Nephron progenitor cell (in vitro differentiated cells): ENCODE results near the gene KCNIP3.

Experiments
- DNase-seq: peaks from one replicate; pipeline ENCODE4 v3.0.0; 2021
- H3K27ac Mint-ChIP-seq: 2 replicates; pipeline ENCODE4 v1.8.0; 2021; ENCODE audit warnings: mild to moderate bottlenecking, moderate library complexity, mixed read lengths
- H3K27me3 Mint-ChIP-seq: 2 replicates; pipeline ENCODE4 v1.8.0; 2021; ENCODE audit warnings: mild to moderate bottlenecking, low read depth, mixed read lengths; ENCODE audit not compliant: poor library complexity
- H3K36me3 Mint-ChIP-seq: 2 replicates; pipeline ENCODE4 v1.8.0; 2021; ENCODE audit warnings: low read depth, mixed read lengths
- H3K4me1 Mint-ChIP-seq: 2 replicates; pipeline ENCODE4 v1.8.0; 2021; ENCODE audit warnings: mixed read lengths
- H3K4me3 Mint-ChIP-seq: 2 replicates; pipeline ENCODE4 v1.8.0; 2021; ENCODE audit warnings: mild to moderate bottlenecking, moderate library complexity, mixed read lengths
- H3K9me3 Mint-ChIP-seq: 2 replicates; pipeline ENCODE4 v1.8.0; 2021; ENCODE audit warnings: mild to moderate bottlenecking, moderate library complexity, mixed read lengths
- CTCF ChIP-seq: fragments of 200-600 bp; sonication (generic); IDR thresholded peaks from 2 replicates; pipeline ENCODE4 v1.5.0; 2021; ENCODE audit warnings: antibody characterized with exemption

KCNIP3 gene

DNA sequence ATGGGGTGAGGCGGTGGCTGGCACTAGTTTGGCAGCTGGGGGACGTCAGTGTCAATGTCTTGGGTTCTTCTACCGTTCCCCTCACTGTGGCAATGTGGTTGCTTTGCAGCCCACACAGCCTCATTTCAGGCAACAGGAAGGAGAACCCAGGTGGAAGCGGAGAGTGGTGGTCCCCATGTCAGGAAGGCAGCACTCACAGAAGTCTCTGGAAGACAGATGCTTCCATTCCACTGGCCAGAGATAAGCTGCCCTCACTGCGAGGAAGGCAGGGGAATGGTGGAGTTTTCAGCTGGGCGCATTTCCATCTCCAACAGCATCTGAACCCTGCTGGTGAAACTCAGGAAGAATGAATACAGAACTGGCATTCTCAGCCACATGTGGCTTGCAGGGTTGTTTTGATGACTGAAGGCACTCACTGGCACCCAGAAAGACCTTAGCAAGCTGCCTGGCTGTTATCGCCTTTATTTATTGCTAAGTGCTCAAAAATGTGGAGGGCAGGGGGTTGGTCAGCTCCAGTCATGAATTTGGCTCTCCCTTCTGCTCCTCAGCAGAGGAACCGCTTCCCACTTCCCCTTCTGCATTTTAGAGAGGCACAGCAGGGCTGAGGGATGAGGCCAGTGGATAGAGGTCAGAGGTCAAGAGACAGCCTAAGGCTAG, 19.4 kb downstream of the KCNIP3 start:
- peaks cover 46% of the 10 kb centered on the region for H3K4me1 Mint-ChIP-seq
- peak overlapping the region; percentile 23 for H3K4me3 Mint-ChIP-seq
- no peak for DNase-seq
- peak overlapping the region; percentile 58 for H3K27ac Mint-ChIP-seq
- peaks cover 3% of the 10 kb centered on the region for H3K9me3 Mint-ChIP-seq
- no peaks in the 10 kb centered on the region for H3K36me3 Mint-ChIP-seq
- H3K27me3 Mint-ChIP-seq, result peaks cover 2% of the 10 kb centered on the region
- TF ChIP-seq CTCF, result no peak

DNA sequence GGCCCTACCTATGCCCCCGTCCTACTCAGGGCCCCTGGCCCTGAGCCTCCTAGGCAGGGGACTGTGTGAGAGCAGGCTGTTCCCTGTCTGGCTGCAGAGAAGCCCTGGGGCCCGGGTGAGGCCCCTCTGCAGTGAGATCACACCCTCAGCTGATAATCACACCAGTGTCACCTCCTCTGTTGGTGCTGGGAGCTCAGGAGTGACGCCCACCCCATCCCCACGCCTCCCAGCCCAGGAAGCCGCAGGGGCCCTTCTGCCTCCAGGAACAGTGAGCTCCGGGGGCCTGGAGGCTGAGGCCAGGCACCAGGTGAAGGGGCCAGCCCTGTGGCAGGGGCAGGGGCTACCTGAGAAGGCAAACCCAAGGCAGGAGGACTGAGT, 20.0 kb downstream of the KCNIP3 start:
- Mint-ChIP-seq H3K36me3 (no peaks in the 10 kb centered on the region), H3K9me3 (peaks cover 3% of the 10 kb centered on the region), H3K27me3 (peaks cover 2% of the 10 kb centered on the region), H3K4me3 (no peak overlapping the region), H3K27ac (no peak overlapping the region), H3K4me1 (peaks cover 48% of the 10 kb centered on the region)
- no peak for DNase-seq
- TF ChIP-seq CTCF, result no peak

- peaks cover 48% of the 10 kb centered on the region for H3K4me1 Mint-ChIP-seq
- H3K4me3 Mint-ChIP-seq, result no peak overlapping the region
- no peak overlapping the region for H3K27ac Mint-ChIP-seq
- no peaks in the 10 kb centered on the region for H3K36me3 Mint-ChIP-seq
- DNase-seq, result no peak
- H3K27me3 Mint-ChIP-seq, result peaks cover 2% of the 10 kb centered on the region
- H3K9me3 Mint-ChIP-seq, result peaks cover 3% of the 10 kb centered on the region
- no peak for TF ChIP-seq CTCF
Measured at GRCh38 chr2:95317665-95318425, 20.7 kb downstream of the KCNIP3 start.

DNA sequence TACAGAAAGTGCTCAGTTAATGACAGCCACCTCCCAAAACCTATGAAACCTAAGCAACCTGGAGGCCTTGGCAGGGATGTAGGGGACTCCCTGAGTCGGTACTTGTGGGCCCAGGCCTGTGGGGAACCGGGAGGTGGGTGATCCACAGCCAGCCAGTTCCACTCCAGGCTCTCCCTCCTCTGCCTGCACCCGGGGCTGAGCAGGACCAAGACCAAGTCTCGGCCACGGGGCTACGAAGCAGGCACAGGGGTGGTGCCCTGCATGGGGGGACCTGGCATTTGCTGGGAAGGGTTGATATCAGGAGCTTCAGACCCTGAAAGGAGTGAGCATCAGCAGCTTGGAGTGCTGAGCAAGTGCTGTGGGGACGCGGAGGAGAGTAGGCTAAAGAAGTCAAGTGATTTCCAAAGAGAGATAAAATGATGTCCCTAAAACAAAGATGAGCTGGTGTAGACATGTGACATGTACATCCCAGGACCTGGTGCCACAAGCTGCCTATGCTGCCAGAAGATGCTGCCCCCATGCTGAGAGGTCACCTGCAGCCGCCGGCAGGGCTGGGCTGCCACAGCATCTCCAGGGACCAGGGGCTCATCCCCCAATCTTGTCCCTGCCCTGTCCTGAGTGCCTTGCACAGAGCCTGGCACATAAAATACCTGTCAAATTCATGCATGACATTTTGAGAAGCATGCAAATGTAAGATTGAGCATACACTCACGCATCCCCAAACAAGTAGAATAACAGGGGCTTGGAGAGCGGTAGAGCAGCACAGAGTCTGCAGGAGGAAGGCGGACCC, 21.5 kb downstream of the KCNIP3 start:
- TF ChIP-seq CTCF, result no peak
- Mint-ChIP-seq H3K9me3 (peaks cover 3% of the 10 kb centered on the region), H3K27me3 (peaks cover 2% of the 10 kb centered on the region)

DNA sequence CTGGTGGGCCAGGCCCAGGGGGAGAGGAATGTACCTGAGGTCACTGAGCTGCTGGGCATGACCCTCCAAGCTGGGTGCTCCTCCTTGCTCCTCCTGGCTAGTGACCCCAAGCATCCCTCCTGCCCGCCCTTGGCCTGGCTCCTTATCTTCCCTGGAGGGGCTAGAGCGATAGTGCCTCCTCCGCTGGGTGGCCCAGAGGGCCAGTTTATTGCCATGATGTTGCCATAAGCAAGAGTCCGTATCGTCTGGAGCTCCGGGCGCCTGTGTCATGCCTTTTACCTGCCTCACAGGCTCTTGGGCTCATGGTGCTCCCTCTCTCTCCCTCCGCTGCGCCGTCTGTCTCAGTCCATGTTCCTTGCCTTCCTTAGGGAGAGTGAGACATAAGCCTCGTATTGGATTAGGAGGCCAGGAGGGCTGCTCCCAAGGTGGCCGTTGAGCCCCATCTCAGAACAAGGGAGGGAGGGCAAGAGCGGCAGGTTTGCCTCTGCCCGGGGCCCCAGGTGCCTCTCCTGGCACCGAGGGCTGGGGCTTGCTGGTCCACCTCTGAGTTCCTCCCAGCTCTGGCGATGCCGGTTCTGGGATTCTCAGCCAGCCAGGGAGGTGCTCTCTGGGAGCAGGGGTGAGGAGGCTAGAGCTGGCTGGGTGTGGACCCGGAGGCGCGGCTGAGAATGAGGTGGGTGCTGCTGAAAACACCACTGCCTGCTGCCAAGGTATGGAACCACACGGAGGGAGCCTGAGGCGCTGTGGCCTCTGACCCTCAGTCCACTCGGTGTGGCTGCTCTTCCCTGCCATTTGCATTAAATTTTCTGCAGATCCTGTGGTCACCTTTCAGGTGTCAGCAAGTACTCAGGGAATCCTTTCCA, 22.6 kb downstream of the KCNIP3 start:
- H3K4me1 Mint-ChIP-seq, result peaks cover 38% of the 10 kb centered on the region
- H3K27ac Mint-ChIP-seq, result peak overlapping the region; percentile 48
- no peaks in the 10 kb centered on the region for H3K9me3 Mint-ChIP-seq

More for the DNA sequence above, 21.5 kb downstream of the KCNIP3 start:
- Mint-ChIP-seq H3K36me3 (no peaks in the 10 kb centered on the region), H3K4me3 (no peak overlapping the region), H3K27ac (no peak overlapping the region), H3K4me1 (peaks cover 47% of the 10 kb centered on the region)
- no peak for DNase-seq

More for the DNA sequence above, 22.6 kb downstream of the KCNIP3 start:
- no peak for DNase-seq
- no peak for TF ChIP-seq CTCF
- Mint-ChIP-seq H3K36me3 (no peaks in the 10 kb centered on the region), H3K4me3 (no peak overlapping the region), H3K27me3 (peaks cover 2% of the 10 kb centered on the region)
